ENCODE measurements around the gene COX8A. TPM values are rescaled to one million over a fixed set of nuclear protein-coding genes. Genes with fewer than 3 reads are reported as not detected.

The COX8A gene
- total RNA-seq, result 520 TPM

DNA sequence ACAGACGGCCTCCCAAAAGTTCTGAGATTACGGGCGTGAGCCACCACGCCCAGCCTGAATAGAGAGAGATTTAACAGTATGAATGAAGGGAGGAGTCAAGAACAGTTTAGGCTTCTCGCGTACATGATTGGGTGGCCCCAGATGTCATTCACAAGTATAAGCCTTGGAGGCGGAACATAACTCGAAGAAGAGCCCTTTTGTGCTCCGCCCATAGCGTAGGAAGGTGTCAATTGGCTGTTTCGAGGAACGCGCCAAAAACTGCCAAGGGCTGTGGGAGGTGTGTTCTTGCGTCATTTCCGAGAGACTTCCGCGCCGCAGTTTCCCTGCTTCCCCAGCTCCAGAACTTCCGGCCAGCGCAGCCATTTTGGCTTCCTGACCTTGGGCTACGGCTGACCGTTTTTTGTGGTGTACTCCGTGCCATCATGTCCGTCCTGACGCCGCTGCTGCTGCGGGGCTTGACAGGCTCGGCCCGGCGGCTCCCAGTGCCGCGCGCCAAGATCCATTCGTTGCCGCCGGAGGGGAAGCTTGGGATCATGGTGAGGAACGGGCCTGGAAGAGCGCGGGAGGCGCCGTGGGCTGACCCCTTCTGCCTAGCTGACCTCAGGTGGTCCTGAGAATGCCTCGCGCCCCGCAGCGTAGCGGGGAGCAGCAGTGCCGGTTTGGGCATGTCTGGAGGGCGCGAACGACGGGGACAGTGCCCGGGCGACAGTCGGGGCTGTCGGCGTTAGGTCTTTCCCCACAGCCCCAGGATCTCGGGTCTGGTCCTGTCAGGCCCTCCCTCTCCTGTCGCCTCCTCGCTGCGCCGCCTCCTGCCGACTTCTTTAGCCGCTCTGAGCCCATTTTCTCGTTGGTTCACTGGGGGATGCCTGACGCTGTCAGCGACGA is at the start of gene COX8A:
Gene COX8A, plus strand, starts transcription at position 362 of the 885 bp plus-strand sequence. Its CDS starts 61 bp downstream, at position 423.
- TF ChIP-seq CTCF (IDR thresholded peaks at IDR 0.05), result no peak
- Histone ChIP-seq H3K4me1 (peaks cover 14 to 15% of the 10 kb centered on the region in 2 donors), H3K4me3 (peak within 1 kb of the TSS; percentile 94 to 96), H3K9me3 (no peaks in the 10 kb centered on the region), H3K36me3 (peaks cover 0 to 4% of the 10 kb centered on the region in 2 donors), H3K27ac (peak within 1 kb of the TSS; percentile 96), H3K27me3 (no peaks in the 10 kb centered on the region)
- intact Hi-C loops (cut with DNase I), result loop anchor here (1.0 to 2.0 kb wide), 2 partner anchors 12 to 36 kb away; partner anchors contain the start of genes NAA40 and OTUB1
- DNase-seq (ENCODE audit: low spot score in 2 of 2), result peak; percentile 96 to 99

DNA sequence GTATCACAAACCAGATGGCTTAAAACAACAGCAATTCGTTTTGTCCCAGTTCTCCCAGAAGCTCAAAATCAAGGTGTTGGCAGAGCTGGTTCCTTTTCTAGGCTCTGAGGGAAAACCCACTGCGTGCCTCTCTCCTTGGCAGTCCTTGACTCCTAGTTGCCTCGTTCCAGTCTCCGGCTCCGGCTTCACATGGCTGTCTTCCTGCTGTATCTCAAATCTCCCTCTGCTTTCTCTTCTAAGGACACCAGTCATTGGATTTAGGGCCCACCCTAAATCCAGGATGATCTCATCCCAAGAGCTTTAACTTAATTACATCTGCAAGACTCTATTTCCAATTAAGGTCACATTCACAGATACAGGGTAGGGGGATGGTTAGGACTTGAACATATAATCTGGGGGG is 44.8 kb upstream of the COX8A start:
- no peak overlapping the region for H3K4me3 ChIP-seq
- no peak for DNase-seq (ENCODE audit: low spot score in 2 of 2)
- TF ChIP-seq CTCF (IDR thresholded peaks at IDR 0.05), result no peak
- H3K27ac ChIP-seq, result no peak overlapping the region
- no peaks in the 10 kb centered on the region for H3K36me3 ChIP-seq
- H3K9me3 ChIP-seq, result no peaks in the 10 kb centered on the region
- no peaks in the 10 kb centered on the region for H3K4me1 ChIP-seq
- H3K27me3 ChIP-seq, result no peaks in the 10 kb centered on the region
- intact Hi-C loops (cut with DNase I), result no loop called here

GRCh38 chr11:63931045-63931444 is 43.4 kb upstream of the COX8A start:
- no peaks in the 10 kb centered on the region for H3K27me3 ChIP-seq
- TF ChIP-seq CTCF (IDR thresholded peaks at IDR 0.05), result no peak
- no peaks in the 10 kb centered on the region for H3K36me3 ChIP-seq
- H3K27ac ChIP-seq, result no peak overlapping the region
- H3K4me1 ChIP-seq, result no peaks in the 10 kb centered on the region
- intact Hi-C loops (cut with DNase I), result no loop called here
- no peaks in the 10 kb centered on the region for H3K9me3 ChIP-seq
- DNase-seq (ENCODE audit: low spot score in 2 of 2), result no peak
- H3K4me3 ChIP-seq, result no peak overlapping the region

- H3K4me3 ChIP-seq, result no peak overlapping the region
- H3K36me3 ChIP-seq, result no peaks in the 10 kb centered on the region
- no peak for TF ChIP-seq CTCF (IDR thresholded peaks at IDR 0.05)
- no peak for DNase-seq (ENCODE audit: low spot score in 2 of 2)
- no peaks in the 10 kb centered on the region for H3K9me3 ChIP-seq
- intact Hi-C loops (cut with DNase I), result no loop called here
- no peaks in the 10 kb centered on the region for H3K27me3 ChIP-seq
- no peak overlapping the region for H3K27ac ChIP-seq
- H3K4me1 ChIP-seq, result no peaks in the 10 kb centered on the region
These were observed 42.5 kb upstream of the COX8A start for GRCh38 chr11:63931876-63932275.

GRCh38 chr11:63933459-63933858 is 41.0 kb upstream of the COX8A start:
- Histone ChIP-seq H3K27ac (peak overlapping the region in 1 of 2 donors; percentile 30), H3K27me3 (no peaks in the 10 kb centered on the region), H3K36me3 (no peaks in the 10 kb centered on the region), H3K4me1 (no peaks in the 10 kb centered on the region), H3K4me3 (no peak overlapping the region), H3K9me3 (no peaks in the 10 kb centered on the region)
- intact Hi-C loops (cut with DNase I), result no loop called here
- TF ChIP-seq CTCF (IDR thresholded peaks at IDR 0.05), result no peak
- DNase-seq (ENCODE audit: low spot score in 2 of 2), result no peak
